ENCODE measurements around the gene BRAF.
"Not testable (repeated sequence)": the region's sequence is repeated elsewhere in the genome, so short reads cannot be mapped to it uniquely, and the experiment has no call there.

BRAF gene

DNA sequence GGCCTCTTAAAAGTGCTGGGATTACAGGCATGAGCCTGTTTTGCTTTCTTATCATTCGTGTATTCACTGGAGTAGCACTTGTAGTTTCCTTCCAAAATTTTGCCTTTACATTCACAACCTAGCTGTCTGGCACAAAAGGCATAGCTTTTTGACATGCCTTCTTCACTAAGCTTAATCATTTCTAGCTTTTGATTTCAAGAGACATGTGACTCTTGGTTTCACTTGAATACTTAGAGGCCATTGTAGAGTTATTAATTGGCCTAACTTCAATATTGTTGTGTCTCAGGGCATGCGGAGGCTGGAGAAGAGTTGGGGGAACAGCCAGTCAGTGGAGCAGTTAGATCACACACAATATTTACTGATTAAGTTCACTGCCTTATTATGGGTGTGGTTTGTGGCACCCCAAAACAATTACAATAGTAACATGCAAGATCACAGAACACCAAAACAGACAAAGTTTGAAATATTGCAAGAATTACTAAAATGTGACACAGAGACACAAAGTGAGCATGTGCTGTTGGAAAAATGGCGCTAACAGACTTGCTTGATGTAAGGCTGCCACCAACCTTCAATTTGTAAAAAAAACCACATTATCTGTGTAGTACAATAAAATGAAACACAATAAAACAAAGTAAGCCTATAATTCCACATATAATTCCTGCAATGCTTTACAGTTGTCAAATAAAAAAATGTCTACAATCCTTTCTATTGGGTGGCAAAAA is 43.1 kb downstream of the BRAF start:
- no peak for DNase-seq (ENCODE audit: low spot score)

- no peak for DNase-seq (ENCODE audit: low spot score)
Measured at GRCh38 chr7:140877249-140877524, 47.5 kb downstream of the BRAF start.

DNA sequence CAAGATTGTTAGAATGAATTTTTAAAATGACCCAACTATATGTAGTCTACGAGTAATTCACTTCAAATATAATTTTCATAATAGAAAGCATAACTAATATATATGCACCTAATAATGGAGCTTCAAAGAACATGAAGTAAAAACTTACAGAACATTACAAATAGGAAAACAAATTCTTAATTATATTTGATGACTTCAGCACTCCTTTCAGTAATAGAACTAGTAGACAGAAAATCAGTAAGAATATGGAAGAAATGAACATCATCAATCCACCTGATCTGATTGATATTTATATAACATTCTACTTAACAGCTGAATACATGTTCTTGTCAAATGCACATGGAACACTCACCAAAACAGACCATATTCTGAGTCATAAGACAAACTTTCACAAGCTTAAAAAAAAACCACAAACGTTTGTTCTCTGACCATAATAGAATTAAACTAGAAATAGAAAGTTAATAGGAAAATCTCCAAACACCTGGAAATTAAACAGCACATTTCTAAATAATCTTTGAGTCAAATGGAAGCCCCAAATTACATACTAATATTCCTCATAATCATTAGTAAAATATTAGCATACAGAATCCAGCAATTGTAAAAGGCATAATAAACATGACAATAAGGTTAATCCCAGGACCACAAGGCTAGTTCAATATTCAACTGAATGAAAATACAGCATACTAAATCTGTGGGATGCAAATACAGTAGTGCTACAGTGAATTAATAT is 48.0 kb downstream of the BRAF start:
- DNase-seq (ENCODE audit: low spot score): no peak

DNA sequence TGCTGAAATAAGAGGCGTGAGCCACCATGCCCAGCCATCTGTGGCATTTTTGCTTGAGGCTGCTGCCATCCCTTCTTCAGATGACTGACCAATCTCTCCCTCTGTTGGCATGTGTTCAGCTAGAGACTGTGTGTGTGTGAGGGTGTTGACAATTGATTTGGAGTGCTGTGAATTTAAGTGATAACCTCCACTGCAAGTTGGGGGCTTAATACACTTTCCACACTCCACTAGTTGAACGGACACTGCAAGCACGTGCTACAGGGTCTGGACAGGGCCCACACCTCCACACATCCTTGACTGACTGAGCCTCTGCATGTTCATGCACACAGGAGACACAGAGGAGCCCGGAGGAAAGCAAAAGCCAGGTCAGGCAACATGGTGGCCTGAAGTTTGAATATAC is 51.3 kb downstream of the BRAF start:
- no peak for DNase-seq (ENCODE audit: low spot score)

- DNase-seq (ENCODE audit: low spot score): no peak
Measured at GRCh38 chr7:140870003-140870402, 54.7 kb downstream of the BRAF start.

DNA sequence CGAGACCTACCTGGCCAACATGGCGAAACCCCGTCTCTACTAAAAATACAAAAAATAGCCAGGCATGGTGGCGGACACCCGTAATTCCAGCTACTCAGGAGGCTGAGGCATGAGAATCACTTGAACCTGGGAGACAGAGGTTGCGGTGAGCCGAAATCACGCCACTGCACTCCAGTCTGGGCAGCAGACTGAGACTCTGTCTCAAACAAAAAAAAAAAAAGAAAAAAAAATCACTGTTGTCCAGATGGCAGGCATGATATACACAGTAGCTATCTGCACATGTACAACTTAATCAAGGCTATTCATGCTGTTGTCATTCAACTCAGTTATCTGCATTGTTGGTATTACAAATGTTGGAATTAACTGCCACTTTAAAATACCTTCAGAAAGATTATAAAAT is 55.3 kb downstream of the BRAF start:
- DNase-seq (ENCODE audit: low spot score): no peak

DNA sequence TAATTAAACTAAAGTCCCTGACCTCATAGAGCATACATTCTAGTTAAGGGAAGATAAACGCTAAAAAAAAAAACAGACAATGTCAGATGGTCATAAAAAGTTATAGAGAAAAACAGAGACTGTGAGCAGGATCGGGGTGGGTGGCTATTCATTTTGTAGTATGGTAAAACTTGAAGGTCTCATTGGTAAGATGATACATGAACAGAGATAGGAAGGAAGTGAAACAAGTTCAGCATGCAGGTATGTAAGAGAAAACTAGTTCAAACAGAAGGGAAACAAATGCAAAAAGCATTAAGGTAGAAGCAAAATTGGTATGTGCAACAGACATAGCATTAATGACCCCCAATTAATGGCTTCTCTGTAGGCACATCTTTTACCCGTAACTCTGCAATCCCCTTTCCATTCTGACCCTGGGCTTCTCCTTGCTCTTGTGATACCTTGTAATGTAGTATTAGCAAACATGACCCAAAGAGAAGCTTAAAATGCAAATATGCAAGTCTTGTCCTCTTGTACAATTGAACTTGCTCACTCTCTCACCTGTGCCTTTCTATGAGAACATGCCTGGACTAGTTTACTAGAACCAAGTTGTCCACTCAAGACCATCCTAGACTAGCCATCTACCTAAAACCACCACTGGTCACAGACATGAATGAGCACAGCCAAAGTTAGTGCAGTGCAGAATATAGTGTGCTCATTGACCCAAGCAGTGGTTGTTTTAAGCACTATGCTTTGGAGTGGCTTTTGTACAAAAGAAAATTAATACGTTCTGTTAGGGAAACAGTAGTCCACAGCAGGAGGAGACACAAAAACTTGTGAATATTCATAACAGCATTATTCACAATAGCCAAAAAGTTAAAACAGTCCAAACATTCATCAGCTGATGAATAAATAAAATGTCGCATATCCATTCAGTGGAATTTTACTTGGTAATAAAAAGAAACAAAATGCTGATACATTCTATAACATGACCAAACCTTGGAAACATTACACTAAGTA is 57.0 kb downstream of the BRAF start:
- DNase-seq (ENCODE audit: low spot score): no peak

DNA sequence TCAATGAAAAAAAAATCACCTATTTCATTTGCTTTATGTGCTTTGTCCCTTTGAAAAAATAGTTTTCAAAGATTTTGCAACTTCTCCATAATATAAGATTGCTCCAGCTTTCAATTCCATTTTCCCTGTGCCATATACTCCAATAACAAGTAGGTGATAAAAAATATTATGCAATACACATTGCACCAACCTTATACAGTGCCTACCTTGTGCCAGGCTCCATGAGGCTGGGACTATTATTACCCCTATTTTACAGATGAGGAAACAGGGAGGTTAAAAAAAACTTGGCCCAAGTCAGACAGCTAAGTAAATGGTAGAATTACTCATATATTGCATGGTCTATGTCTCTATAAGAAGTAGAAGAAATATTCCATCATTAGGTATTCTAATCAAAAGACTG is 57.8 kb downstream of the BRAF start:
- DNase-seq (ENCODE audit: low spot score): no peak

DNA sequence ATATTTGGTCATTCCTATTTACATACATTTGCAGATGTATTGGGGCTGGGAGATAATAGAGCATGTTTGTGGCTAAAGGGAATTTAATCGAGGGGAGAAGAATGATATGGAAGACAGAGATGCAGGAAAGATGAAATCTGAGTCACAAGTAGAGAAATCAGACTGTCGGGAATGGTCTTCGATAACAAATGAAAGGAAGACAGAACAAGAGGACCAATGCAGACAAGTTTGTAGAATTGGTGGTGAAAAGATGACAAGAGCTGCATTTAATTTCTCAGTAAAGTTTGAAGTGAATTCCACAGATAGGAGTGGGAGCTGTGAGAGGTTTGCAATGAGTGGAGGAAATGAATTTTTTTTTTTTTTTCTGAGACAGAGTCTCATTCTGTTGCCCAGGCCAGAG is 60.0 kb downstream of the BRAF start:
- no peak for DNase-seq (ENCODE audit: low spot score)

- DNase-seq (ENCODE audit: low spot score): no peak
Measured at GRCh38 chr7:140863867-140864266, 60.9 kb downstream of the BRAF start.

DNA sequence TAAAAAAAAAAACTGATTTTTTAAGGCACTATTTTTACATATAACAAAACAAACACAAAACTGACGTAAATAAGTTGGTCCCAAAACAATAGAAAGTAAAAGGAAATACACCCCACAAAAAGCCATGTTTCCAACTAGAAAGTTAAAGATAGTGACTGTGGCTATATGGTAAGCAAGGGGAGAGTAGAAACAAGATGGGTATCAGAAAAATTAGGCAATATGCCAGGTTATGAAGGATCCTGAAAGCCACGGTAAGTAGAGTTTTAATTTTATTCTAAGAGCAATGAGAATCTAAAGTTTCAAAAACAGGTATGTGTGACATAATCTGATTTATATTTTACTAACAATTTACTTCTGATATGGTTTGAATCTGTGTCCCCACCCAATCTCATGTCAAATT is 61.5 kb downstream of the BRAF start:
- DNase-seq (ENCODE audit: low spot score): no peak

- no peak for DNase-seq (ENCODE audit: low spot score)
Measured at GRCh38 chr7:140857048-140857447, 67.7 kb downstream of the BRAF start.

DNA sequence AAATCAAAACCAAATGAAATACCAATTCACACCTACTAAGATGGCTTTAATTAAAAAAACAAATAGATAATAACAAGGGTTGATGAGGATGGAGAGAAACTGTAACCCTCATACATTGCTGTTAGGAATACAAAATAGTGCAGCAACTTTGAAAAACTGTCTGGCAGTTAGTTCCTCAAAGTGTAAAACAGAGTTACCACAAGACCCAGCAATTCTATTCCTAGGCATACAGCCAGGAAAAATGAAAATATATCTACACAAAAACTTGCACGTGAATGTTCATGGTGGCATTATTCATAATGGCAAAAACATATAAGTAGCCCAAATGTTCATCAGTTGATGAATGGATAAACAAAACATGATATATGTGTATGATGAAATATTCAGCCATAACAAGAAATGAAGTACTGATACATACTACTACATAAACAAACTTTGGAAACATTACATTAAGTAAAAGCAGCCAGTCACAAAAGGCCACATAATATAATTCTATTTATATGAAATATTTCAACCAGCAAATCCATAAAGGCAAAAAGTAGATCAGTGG is 83.5 kb downstream of the BRAF start:
- DNase-seq (ENCODE audit: low spot score): no peak

DNA sequence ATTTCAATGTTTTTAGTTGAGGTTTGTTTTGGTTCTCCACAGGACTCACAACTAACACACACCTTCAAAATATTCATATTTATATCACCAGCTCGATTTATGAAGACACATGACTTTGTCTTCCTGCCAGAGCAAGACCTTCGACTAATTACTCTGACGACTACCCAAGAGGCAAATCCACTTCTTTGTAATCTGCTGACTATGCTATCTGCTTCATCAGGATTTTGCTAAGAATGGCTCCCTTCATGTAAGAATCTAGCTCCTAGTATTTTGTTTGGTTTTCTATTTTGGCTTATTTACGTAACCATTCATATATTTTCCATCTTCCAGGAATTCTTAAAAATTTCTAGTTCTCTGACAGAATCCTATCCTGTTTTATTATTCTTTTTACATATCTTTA is 93.0 kb downstream of the BRAF start:
- DNase-seq (ENCODE audit: low spot score): no peak

- DNase-seq (ENCODE audit: low spot score): no peak
Measured at GRCh38 chr7:140829720-140830119, 95.0 kb downstream of the BRAF start.

DNA sequence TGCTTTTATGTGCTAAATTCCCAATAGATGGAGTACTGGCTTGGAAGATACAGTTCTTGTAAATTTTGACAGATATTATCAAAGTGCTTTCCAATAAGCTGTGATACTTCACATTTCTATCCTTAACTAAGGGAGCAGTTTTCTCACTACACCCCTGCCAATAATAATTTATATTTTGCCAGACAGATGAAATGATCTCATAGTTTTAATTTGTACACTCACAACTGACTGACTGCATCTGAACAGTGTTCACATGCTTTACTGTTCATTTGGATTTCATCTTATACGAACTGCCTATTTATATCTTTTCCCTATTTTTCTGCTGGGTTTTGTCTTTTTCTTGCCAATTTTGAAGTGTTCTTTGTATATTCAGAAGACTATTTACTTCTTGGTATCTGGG is 96.0 kb downstream of the BRAF start:
- no peak for DNase-seq (ENCODE audit: low spot score)

GRCh38 chr7:140817383-140817782 is 107.3 kb downstream of the BRAF start:
- DNase-seq (ENCODE audit: low spot score): not testable (repeated sequence)

- DNase-seq (ENCODE audit: low spot score): peak; percentile 74
Measured at GRCh38 chr7:140810830-140811556, 113.7 kb downstream of the BRAF start.

- DNase-seq (ENCODE audit: low spot score): no peak
Measured at GRCh38 chr7:140810385-140810784, 114.3 kb downstream of the BRAF start.

DNA sequence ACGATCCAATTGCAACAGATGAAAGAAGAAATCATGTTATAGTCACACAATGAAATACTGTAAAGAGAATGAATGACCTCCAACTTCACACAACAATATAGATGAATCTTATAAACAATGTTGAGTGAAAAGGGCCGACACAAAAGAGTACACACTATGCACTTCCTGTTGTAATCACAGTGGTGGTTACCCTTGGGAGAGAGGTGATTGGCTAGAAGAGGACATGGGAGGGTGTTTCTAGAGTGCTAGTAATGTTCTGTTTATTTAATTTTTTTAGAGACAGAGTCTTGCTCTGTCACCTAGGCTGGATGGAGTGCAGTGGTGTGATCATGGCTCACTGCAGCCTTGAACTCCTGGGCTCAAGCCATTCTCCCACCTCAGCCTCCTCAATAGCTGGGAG is 145.8 kb downstream of the BRAF start:
- DNase-seq (ENCODE audit: low spot score): no peak

GRCh38 chr7:140778568-140778967 is 146.2 kb downstream of the BRAF start:
- no peak for DNase-seq (ENCODE audit: low spot score)

Measured in SK-N-DZ (cell line).